GM23338 (cell line): ENCODE measurements around the gene STRBP. TPM values are rescaled to one million over a fixed set of nuclear protein-coding genes. Genes with fewer than 3 reads are reported as not detected.

Experiments
- ATAC-seq: fragments of 200-7000 bp; cut with Tn5 transposase; 3 replicates; pipeline ENCODE4 v1.9.1; 2020
- DNase-seq: peaks from one replicate; pipeline ENCODE4 v3.0.0-alpha.2; 2015; ENCODE audit warnings: low spot score
- H2AFZ ChIP-seq: fragments of 200-600 bp; sonication (generic); 2 replicates; pipeline ENCODE4 v1.8.0; 2016; ENCODE audit warnings: antibody characterized with exemption, mild to moderate bottlenecking, moderate library complexity
- H3F3A ChIP-seq: fragments of 200-600 bp; sonication (generic); replicated peaks from 2 replicates; pipeline ENCODE4 v1.8.0; 2017; ENCODE audit warnings: antibody characterized with exemption, mixed run types, low read depth
- H3K27ac ChIP-seq: fragments of 200-600 bp; sonication (generic); 2 replicates; pipeline ENCODE4 v1.6.1; 2016; ENCODE audit warnings: low read depth
- H3K27me3 ChIP-seq: fragments of 200-600 bp; sonication (generic); 2 replicates; pipeline ENCODE4 v1.8.0; 2016; ENCODE audit warnings: mild to moderate bottlenecking, mixed run types, moderate library complexity; ENCODE audit not compliant: insufficient read depth
- H3K36me3 ChIP-seq: fragments of 200-600 bp; sonication (generic); 2 replicates; pipeline ENCODE4 v1.8.0; 2016; ENCODE audit warnings: mild to moderate bottlenecking; ENCODE audit not compliant: insufficient read depth
- H3K4me1 ChIP-seq: fragments of 200-600 bp; sonication (generic); 2 replicates; pipeline ENCODE4 v1.8.0; 2016; ENCODE audit warnings: mild to moderate bottlenecking, moderate library complexity; ENCODE audit not compliant: insufficient read depth
- H3K4me2 ChIP-seq: fragments of 200-600 bp; sonication (generic); 2 replicates; pipeline ENCODE4 v1.7.1; 2017; ENCODE audit warnings: mixed run types
- H3K4me3 ChIP-seq: fragments of 200-600 bp; sonication (generic); 2 replicates; pipeline ENCODE4 v1.6.1; 2016; ENCODE audit warnings: mixed run types
- H3K79me2 ChIP-seq: fragments of 200-600 bp; sonication (generic); replicated peaks from 2 replicates; pipeline ENCODE4 v1.8.0; 2017; ENCODE audit warnings: mild to moderate bottlenecking; ENCODE audit not compliant: insufficient read depth
- H3K9me2 ChIP-seq: fragments of 200-600 bp; sonication (generic); 2 replicates; pipeline ENCODE4 v1.8.0; 2017; ENCODE audit not compliant: insufficient read depth
- H4K20me1 ChIP-seq: fragments of 200-600 bp; sonication (generic); replicated peaks from 2 replicates; pipeline ENCODE4 v1.8.0; 2017; ENCODE audit warnings: mild to moderate bottlenecking; ENCODE audit not compliant: insufficient read depth
- H3K27ac Mint-ChIP-seq: 2 replicates; pipeline ENCODE4 v1.8.0; 2020; ENCODE audit warnings: inconsistent platforms, mild to moderate bottlenecking, moderate library complexity, mixed read lengths
- H3K27me3 Mint-ChIP-seq: 3 replicates; pipeline ENCODE4 v1.8.0; 2022; ENCODE audit warnings: low read depth, mild to moderate bottlenecking, moderate library complexity, mixed read lengths, inconsistent platforms; ENCODE audit not compliant: insufficient read depth, poor library complexity
- H3K36me3 Mint-ChIP-seq: 3 replicates; pipeline ENCODE4 v1.8.0; 2021; ENCODE audit warnings: low read depth, mild to moderate bottlenecking, inconsistent platforms, moderate library complexity, mixed read lengths
- H3K4me1 Mint-ChIP-seq: 3 replicates; pipeline ENCODE4 v1.8.0; 2020; ENCODE audit warnings: mild to moderate bottlenecking, inconsistent platforms, mixed read lengths
- H3K4me3 Mint-ChIP-seq: 3 replicates; pipeline ENCODE4 v1.8.0; 2021; ENCODE audit warnings: moderate library complexity, mild to moderate bottlenecking, inconsistent platforms, mixed read lengths
- H3K9me3 Mint-ChIP-seq: 3 replicates; pipeline ENCODE4 v1.8.0; 2020; ENCODE audit warnings: moderate library complexity, mild to moderate bottlenecking, inconsistent platforms, mixed read lengths
- JUNB ChIP-seq: IDR thresholded peaks from one replicate; pipeline ENCODE4 v1.6.1; 2016; ENCODE audit warnings: antibody characterized with exemption; ENCODE audit not compliant: unreplicated experiment
- NANOG ChIP-seq: IDR thresholded peaks from 2 replicates; pipeline ENCODE4 v1.6.1; 2016; ENCODE audit warnings: antibody characterized with exemption, borderline replicate concordance
- POLR2AphosphoS5 ChIP-seq: IDR thresholded peaks from 2 replicates; pipeline ENCODE4 v1.6.1; 2016; ENCODE audit warnings: antibody characterized with exemption, low read depth
- ZNF114 ChIP-seq: fragments of 250-450 bp; sonication (Bioruptor Pico); IDR thresholded peaks from 2 replicates; pipeline ENCODE4 v1.5.0; 2020; ENCODE audit warnings: mild to moderate bottlenecking, moderate library complexity
- ZNF331 ChIP-seq: fragments of 250-450 bp; sonication (Bioruptor Pico); IDR thresholded peaks from 2 replicates; pipeline ENCODE4 v1.5.0; 2020; ENCODE audit warnings: low read depth, mild to moderate bottlenecking, moderate library complexity
- ZNF462 ChIP-seq: fragments of 250-450 bp; sonication (Bioruptor Pico); IDR thresholded peaks from 2 replicates; pipeline ENCODE4 v1.5.0; 2020; ENCODE audit warnings: mild to moderate bottlenecking, moderate library complexity
- polyA plus RNA-seq: library from polyadenylated mRNA; unstranded; fragments of >200 nt; fragmentation: Nextera tagmentation; extraction: Ambion mirVana; gene quantifications from 2 replicates; pipeline ENCODE4 v1.2.1, GENCODE V29; 2016
- total RNA-seq: library from RNA; depleted of rRNA; stranded (reverse); fragments of >200 nt; shearing (Covaris generic); gene quantifications from 2 replicates; pipeline ENCODE4 v1.2.3, GENCODE V29; 2014
- TF ChIP-seq, protein P1 (sequence below), 2 experiments: fragments of 200-600 bp in 1 of 2; sonication (generic) in 1 of 2; conservative IDR thresholded peaks; 2 replicates each; pipeline versions ENCODE4 v1.5.1 to v1.6.1; 2016 to 2017; ENCODE audit warnings: antibody characterized with exemption in 2 of 2, low read depth in 2 of 2, mild to moderate bottlenecking in 2 of 2, moderate library complexity in 1 of 2
- TF ChIP-seq, protein P2 (sequence below): IDR thresholded peaks from 2 replicates; pipeline ENCODE4 v1.6.1; 2016; ENCODE audit warnings: antibody characterized with exemption

The STRBP gene
- total and polyA plus RNA-seq, 2 experiments from 2014 or later = 80.5 to 116 TPM

DNA sequence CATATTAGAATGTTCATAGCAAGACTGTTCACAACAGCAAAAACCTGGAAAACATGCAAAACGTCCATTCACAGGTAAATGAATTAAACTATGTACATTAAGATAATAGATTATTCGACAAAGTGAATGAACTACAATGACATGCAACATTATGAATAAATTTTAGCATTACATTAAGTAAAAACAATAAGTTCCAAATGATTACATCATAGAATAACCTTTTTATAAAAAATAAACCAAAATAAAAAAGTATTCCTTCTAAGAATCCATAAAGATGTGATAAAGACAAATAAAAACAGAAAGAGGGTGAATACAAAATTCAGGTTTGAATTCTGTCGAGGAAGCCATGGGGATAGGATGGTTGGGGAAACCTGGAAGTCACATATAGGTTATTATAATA is 57.3 kb downstream of the STRBP start (continued):
- TF ChIP-seq ZNF462 (CRISPR knock-in tag) = no peak
- no peak for TF ChIP-seq JUNB
- TF ChIP-seq POLR2AphosphoS5 = no peak
- TF ChIP-seq, protein P1, sequence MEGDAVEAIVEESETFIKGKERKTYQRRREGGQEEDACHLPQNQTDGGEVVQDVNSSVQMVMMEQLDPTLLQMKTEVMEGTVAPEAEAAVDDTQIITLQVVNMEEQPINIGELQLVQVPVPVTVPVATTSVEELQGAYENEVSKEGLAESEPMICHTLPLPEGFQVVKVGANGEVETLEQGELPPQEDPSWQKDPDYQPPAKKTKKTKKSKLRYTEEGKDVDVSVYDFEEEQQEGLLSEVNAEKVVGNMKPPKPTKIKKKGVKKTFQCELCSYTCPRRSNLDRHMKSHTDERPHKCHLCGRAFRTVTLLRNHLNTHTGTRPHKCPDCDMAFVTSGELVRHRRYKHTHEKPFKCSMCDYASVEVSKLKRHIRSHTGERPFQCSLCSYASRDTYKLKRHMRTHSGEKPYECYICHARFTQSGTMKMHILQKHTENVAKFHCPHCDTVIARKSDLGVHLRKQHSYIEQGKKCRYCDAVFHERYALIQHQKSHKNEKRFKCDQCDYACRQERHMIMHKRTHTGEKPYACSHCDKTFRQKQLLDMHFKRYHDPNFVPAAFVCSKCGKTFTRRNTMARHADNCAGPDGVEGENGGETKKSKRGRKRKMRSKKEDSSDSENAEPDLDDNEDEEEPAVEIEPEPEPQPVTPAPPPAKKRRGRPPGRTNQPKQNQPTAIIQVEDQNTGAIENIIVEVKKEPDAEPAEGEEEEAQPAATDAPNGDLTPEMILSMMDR (conservative IDR thresholded peaks at IDR 0.05; ENCODE audit: low read depth in 2 of 2) = no peak

DNA sequence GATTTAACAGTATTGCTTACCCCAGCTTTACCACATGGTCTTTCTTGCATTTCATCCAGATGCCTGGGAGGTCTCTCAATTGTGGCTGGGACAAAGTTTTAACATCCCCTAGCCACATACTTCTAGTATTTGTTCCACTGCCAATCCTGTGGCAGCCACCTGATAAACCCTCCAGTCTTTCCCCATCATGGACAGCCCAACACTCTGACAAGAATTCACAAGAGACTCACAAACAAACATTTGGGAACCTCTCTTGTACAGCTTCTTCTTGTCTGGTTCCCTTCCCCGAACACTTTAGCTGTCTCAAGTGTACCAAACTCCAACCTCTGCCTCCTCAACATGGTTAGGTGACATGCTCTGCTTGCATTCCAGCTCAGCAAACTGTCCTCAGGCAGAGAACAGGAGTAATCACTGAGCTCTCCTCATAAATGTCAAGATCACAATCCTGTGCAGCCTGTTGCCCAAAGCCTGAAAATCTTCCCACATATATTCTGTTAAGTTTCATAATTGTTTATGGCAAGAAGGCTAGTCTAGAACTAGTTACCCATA is 59.7 kb downstream of the STRBP start:
- no peak overlapping the region for H3K4me2 ChIP-seq
- H3K27ac Mint-ChIP-seq = no peak overlapping the region
- TF ChIP-seq ZNF114 (CRISPR knock-in tag) (no peak), NANOG (no peak), JUNB (no peak), POLR2AphosphoS5 (no peak), ZNF331 (no peak)
- TF ChIP-seq, protein P1 (conservative IDR thresholded peaks at IDR 0.05; ENCODE audit: low read depth in 2 of 2) = no peak
- TF ChIP-seq, protein P2, sequence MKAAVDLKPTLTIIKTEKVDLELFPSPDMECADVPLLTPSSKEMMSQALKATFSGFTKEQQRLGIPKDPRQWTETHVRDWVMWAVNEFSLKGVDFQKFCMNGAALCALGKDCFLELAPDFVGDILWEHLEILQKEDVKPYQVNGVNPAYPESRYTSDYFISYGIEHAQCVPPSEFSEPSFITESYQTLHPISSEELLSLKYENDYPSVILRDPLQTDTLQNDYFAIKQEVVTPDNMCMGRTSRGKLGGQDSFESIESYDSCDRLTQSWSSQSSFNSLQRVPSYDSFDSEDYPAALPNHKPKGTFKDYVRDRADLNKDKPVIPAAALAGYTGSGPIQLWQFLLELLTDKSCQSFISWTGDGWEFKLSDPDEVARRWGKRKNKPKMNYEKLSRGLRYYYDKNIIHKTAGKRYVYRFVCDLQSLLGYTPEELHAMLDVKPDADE = no peak

More for the DNA sequence above, 59.7 kb downstream of the STRBP start:
- no peaks in the 10 kb centered on the region for H3K36me3 ChIP-seq
- H3K4me3 ChIP-seq = no peak overlapping the region
- Mint-ChIP-seq H3K4me1 (peaks cover 6% of the 10 kb centered on the region; the same call in 1 of the 3 replicates), H3K27me3 (no peaks in the 10 kb centered on the region), H3K36me3 (0 out of 3 replicates have a peak, but pooled peaks cover 2% of the 10 kb centered on the region), H3K9me3 (no peaks in the 10 kb centered on the region), H3K4me3 (no peak overlapping the region)
- no peak for ATAC-seq
- H2AFZ ChIP-seq = no peak overlapping the region
- H3K27ac ChIP-seq = no peak overlapping the region
- H3K4me1 ChIP-seq = 0 out of 2 replicates have a peak, but pooled peaks cover 3% of the 10 kb centered on the region
- DNase-seq = no peak
- peaks cover 16% of the 10 kb centered on the region for H4K20me1 ChIP-seq
- H3F3A ChIP-seq = no peaks in the 10 kb centered on the region
- H3K9me2 ChIP-seq = no peaks in the 10 kb centered on the region
- no peaks in the 10 kb centered on the region for H3K27me3 ChIP-seq
- peaks cover 85% of the 10 kb centered on the region for H3K79me2 ChIP-seq
